Left ventricle myocardium inferior (tissue), 1 donor: ENCODE data around the gene MTMR3. TPM values are rescaled to one million over a fixed set of nuclear protein-coding genes. Genes with fewer than 3 reads are reported as not detected.
"Not testable (repeated sequence)": the region's sequence is repeated elsewhere in the genome, so short reads cannot be mapped to it uniquely, and the experiment has no call there.

Experiments used
- DNase-seq: peaks from one replicate; pipeline ENCODE4 v3.0.0-alpha.2; 2020
- H3K27ac ChIP-seq: fragments of 200-600 bp; replicated peaks from 2 replicates; pipeline ENCODE4 v1.8.0; 2021
- H3K27me3 ChIP-seq: fragments of 200-600 bp; 2 replicates; pipeline ENCODE4 v1.8.0; 2021; ENCODE audit warnings: low read depth
- H3K36me3 ChIP-seq: fragments of 200-600 bp; 2 replicates; pipeline ENCODE4 v1.8.0; 2021
- H3K4me1 ChIP-seq: fragments of 200-600 bp; 2 replicates; pipeline ENCODE4 v1.8.0; 2021
- H3K4me3 ChIP-seq: fragments of 200-600 bp; 2 replicates; pipeline ENCODE4 v1.8.0; 2021; ENCODE audit warnings: mild to moderate bottlenecking, moderate library complexity
- H3K9me3 ChIP-seq: fragments of 200-600 bp; replicated peaks from 2 replicates; pipeline ENCODE4 v1.8.0; 2021
- intact Hi-C: fragments of 100-400 bp; cut with micrococcal nuclease; formaldehyde crosslinking; loops from one replicate; pipeline ENCODE4 v1.11.0; 2022
- total RNA-seq: library from RNA; stranded (reverse); fragmentation: NEBNext Ultra II Directional; extraction: Animal tissue kit (Norgen Biotek cat#: 25700); gene quantifications from one replicate; pipeline ENCODE4 v1.2.1, GENCODE V29; 2021
- TF ChIP-seq, protein P1 (sequence below): fragments of 200-600 bp; IDR thresholded peaks from 2 replicates; pipeline ENCODE4 v1.8.0; 2021; ENCODE audit warnings: antibody characterized with exemption, mild to moderate bottlenecking, borderline replicate concordance
- donor health status: DM: no; HTN: yes; CAD: no; lungs with severe emphysema.

MTMR3 gene
- total RNA-seq, 1 donor from 2014 or later: 31.3 TPM

DNA sequence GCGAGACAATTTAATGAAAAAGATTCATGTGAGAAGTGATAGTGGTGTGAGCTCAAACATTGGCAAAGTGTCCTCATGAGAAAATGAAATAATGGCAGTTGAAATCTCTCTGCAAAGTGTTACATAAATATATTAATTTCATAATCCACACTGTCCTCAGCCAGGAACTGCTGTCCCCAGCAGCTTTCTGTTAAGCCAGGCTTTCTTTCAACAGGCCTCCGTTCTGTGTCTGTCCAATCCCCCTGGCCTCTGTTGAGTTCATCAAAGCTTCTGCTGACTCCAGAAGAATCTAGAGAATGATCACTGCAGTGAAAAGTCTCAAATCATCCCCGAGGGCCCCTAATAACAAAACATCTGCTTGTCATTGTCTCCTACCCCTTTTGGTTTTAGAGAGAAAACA is 34.9 kb upstream of the MTMR3 start:
- H3K4me1 ChIP-seq: no peaks in the 10 kb centered on the region
- no peak for DNase-seq
- H3K27me3 ChIP-seq: no peaks in the 10 kb centered on the region
- H3K4me3 ChIP-seq: no peak overlapping the region
- intact Hi-C loops: no loop called here
- H3K9me3 ChIP-seq: peaks cover 5% of the 10 kb centered on the region
- TF ChIP-seq, protein P1, sequence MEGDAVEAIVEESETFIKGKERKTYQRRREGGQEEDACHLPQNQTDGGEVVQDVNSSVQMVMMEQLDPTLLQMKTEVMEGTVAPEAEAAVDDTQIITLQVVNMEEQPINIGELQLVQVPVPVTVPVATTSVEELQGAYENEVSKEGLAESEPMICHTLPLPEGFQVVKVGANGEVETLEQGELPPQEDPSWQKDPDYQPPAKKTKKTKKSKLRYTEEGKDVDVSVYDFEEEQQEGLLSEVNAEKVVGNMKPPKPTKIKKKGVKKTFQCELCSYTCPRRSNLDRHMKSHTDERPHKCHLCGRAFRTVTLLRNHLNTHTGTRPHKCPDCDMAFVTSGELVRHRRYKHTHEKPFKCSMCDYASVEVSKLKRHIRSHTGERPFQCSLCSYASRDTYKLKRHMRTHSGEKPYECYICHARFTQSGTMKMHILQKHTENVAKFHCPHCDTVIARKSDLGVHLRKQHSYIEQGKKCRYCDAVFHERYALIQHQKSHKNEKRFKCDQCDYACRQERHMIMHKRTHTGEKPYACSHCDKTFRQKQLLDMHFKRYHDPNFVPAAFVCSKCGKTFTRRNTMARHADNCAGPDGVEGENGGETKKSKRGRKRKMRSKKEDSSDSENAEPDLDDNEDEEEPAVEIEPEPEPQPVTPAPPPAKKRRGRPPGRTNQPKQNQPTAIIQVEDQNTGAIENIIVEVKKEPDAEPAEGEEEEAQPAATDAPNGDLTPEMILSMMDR: no peak
- no peak overlapping the region for H3K27ac ChIP-seq
- no peaks in the 10 kb centered on the region for H3K36me3 ChIP-seq

DNA sequence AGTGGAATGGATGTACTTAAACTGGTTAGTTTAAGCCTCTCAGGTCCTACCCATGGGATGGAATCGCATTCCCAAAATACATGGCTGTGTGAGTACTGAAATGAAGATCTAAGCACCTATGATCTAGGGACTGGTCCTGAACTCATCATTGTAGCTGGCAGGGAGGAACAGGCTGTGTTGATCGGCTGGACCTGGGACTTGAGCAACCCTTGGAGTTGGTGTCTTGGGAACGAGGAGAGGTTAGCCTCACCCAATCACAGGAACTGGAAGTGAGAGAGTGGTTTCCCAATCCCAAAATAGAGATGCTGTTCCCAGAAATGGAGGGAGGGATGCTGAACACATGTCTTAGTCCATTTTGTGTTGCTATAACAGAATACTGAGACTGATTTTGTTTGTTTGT is 28.5 kb upstream of the MTMR3 start:
- intact Hi-C loops: no loop called here
- H3K9me3 ChIP-seq: no peaks in the 10 kb centered on the region
- TF ChIP-seq, protein P1: no peak
- no peak overlapping the region for H3K27ac ChIP-seq
- no peak overlapping the region for H3K4me3 ChIP-seq
- DNase-seq: no peak
- H3K27me3 ChIP-seq: no peaks in the 10 kb centered on the region
- peaks cover 15% of the 10 kb centered on the region for H3K4me1 ChIP-seq
- H3K36me3 ChIP-seq: no peaks in the 10 kb centered on the region

DNA sequence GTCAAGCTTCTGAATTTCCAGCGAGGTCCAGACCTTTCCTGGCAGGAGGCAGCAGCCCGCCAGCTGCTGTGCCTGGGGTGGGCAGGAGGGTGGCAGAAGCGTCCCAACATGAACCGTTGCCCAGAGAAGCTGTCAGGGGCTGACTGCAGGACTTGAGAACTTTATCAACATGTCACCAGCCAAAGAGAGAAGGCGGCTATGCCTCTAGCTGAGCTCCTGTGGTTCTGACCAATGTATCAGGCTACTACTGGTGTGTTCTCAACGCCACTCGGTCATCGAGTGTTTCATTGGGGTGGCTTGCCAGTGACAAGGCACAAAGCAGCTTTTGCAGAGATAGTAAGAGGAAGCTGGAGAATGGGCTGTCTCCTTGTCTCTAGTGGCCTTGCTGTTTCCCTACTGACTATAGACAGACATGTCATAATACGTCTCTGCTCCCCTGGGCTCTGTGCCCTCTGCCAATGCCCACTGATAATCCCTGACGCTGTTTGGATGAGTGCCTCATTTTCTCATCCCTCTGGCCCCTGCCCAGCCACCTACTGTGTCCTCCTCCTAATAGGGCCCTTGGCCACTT is 27.3 kb upstream of the MTMR3 start:
- intact Hi-C loops: no loop called here
- no peaks in the 10 kb centered on the region for H3K9me3 ChIP-seq
- DNase-seq: peak; percentile 77
- H3K27ac ChIP-seq: peak overlapping the region; percentile 85
- TF ChIP-seq, protein P1: peak; percentile 36
- peaks cover 15% of the 10 kb centered on the region for H3K4me1 ChIP-seq
- no peaks in the 10 kb centered on the region for H3K27me3 ChIP-seq
- no peaks in the 10 kb centered on the region for H3K36me3 ChIP-seq
- H3K4me3 ChIP-seq: no peak overlapping the region

DNA sequence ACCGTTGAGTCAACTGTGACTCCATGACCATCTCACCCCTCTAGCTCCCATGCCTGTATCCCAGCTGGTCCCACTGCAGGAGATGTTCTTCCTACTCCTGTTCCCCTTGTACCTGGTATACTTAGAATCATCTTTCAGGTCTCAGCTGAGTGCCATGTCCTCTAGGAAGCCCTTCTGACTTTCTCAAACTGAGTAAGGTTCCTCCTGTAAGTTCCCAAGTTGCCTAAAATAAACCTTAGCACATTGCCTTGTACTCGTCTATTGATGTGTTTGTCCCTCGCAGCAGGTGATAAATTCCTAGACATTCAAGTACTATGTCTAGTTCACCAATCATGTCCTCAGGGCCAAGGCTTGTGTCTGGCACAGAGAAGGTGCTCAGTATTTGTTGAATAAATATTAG is 26.5 kb upstream of the MTMR3 start:
- intact Hi-C loops: no loop called here
- DNase-seq: no peak
- H3K36me3 ChIP-seq: no peaks in the 10 kb centered on the region
- TF ChIP-seq, protein P1: no peak
- H3K4me3 ChIP-seq: no peak overlapping the region
- H3K27ac ChIP-seq: peak overlapping the region; percentile 85
- no peaks in the 10 kb centered on the region for H3K27me3 ChIP-seq
- no peaks in the 10 kb centered on the region for H3K9me3 ChIP-seq
- peaks cover 21% of the 10 kb centered on the region for H3K4me1 ChIP-seq

DNA sequence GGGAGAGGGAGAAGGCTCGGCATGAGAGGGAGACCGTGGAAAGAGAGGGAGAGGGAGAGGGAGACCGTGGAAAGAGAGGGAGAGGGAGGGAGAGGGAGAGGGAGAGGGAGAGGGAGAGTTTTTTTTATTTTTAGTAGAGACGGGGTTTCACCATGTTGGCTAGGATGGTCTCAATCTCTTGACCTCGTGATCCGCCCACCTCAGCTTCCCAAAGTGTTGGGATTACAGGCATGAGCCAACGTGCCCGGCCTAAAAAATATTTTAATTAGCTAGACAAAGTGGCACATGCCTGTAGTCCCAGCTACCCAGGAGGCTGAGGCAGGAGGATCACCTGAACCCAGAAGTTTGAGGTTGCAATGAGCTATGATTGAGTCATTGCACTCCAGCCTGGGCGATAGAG is 23.9 kb upstream of the MTMR3 start:
- H3K9me3 ChIP-seq, intact Hi-C loops, H3K4me3 ChIP-seq, H3K27me3 ChIP-seq, DNase-seq, H3K36me3 ChIP-seq, H3K27ac ChIP-seq: not testable (repeated sequence)
- peaks cover 28% of the 10 kb centered on the region for H3K4me1 ChIP-seq

DNA sequence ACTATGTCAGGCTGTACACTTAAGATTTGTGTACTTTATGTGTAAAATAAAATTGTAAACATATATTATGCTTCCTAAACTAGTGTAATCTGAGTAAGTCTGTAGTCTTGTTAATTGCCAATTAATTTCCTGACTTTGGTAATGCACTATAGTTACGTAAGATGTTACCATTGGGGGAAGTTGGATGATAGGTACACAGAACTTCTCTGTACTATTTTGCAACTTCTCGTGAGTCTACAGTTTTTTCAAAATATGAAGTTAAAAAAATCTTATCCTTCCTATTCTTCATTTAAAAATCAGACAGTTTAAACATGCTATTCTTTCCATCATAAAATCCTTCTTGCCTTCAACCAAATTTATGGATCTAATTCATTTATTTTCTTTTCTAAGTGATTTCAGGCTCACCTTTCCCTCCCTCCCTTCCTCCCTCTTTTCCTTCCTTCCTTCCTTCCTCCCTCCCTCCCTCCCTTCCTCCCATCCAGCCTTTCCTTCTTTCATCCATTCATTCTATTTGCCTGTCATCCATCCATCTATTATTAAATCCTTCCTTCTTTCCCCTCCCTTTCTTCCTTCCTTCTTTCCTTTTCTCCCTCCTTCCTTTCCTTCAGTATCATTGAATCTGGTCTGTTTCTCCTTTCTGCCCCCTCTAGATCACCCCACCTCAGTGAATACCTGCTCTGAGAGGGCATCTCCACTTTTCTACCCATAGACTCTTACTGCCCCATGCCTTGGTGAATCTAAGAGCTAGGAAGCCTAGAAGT is 22.8 kb upstream of the MTMR3 start:
- intact Hi-C loops: no loop called here
- no peak for DNase-seq
- Histone ChIP-seq H3K9me3 (no peaks in the 10 kb centered on the region), H3K27ac (no peak overlapping the region), H3K4me3 (no peak overlapping the region), H3K36me3 (no peaks in the 10 kb centered on the region), H3K27me3 (no peaks in the 10 kb centered on the region), H3K4me1 (peaks cover 25% of the 10 kb centered on the region)
- TF ChIP-seq, protein P1: no peak
